HG02943 (cell line): ENCODE data around the gene KSR1.

Experiments
- ATAC-seq: cut with Tn5 transposase; IDR thresholded peaks from one replicate; pipeline ENCODE4 v1.9.1; 2021; ENCODE audit warnings: mild to moderate bottlenecking, low read depth, moderate library complexity; ENCODE audit not compliant: unreplicated experiment

KSR1 gene

GRCh38 chr17:27578718-27579085 lies 122.5 kb downstream of the KSR1 start:
- no peak for ATAC-seq

GRCh38 chr17:27579304-27579703 lies 123.1 kb downstream of the KSR1 start:
- ATAC-seq, result no peak

GRCh38 chr17:27579897-27580321 lies 123.7 kb downstream of the KSR1 start:
- no peak for ATAC-seq

- ATAC-seq, result no peak
These were observed 124.8 kb downstream of the KSR1 start for GRCh38 chr17:27581016-27581415.

- no peak for ATAC-seq
These were observed 126.4 kb downstream of the KSR1 start for GRCh38 chr17:27582696-27583095.

- no peak for ATAC-seq
These were observed 129.0 kb downstream of the KSR1 start for GRCh38 chr17:27585153-27585681.

GRCh38 chr17:27585792-27586191 lies 129.5 kb downstream of the KSR1 start:
- ATAC-seq, result no peak

GRCh38 chr17:27586203-27586721 lies 130.0 kb downstream of the KSR1 start:
- no peak for ATAC-seq

- no peak for ATAC-seq
These were observed 132.1 kb downstream of the KSR1 start for GRCh38 chr17:27588354-27588753.

GRCh38 chr17:27590864-27591263 lies 134.6 kb downstream of the KSR1 start:
- no peak for ATAC-seq

- ATAC-seq, result no peak
These were observed 135.7 kb downstream of the KSR1 start for GRCh38 chr17:27591986-27592385.

- no peak for ATAC-seq
These were observed 137.1 kb downstream of the KSR1 start for GRCh38 chr17:27593232-27593856.

- ATAC-seq, result no peak
These were observed 137.6 kb downstream of the KSR1 start for GRCh38 chr17:27593857-27594255.

- ATAC-seq, result no peak
These were observed 139.0 kb downstream of the KSR1 start for GRCh38 chr17:27595208-27595607.

- no peak for ATAC-seq
These were observed 139.8 kb downstream of the KSR1 start for GRCh38 chr17:27596096-27596495.

GRCh38 chr17:27596566-27597187 lies 140.4 kb downstream of the KSR1 start:
- no peak for ATAC-seq

GRCh38 chr17:27597188-27597580 lies 140.9 kb downstream of the KSR1 start:
- ATAC-seq, result no peak

GRCh38 chr17:27597783-27598320 lies 141.6 kb downstream of the KSR1 start:
- ATAC-seq, result no peak

GRCh38 chr17:27598337-27599050 lies 142.2 kb downstream of the KSR1 start:
- ATAC-seq, result no peak

- ATAC-seq, result no peak
These were observed 144.2 kb downstream of the KSR1 start for GRCh38 chr17:27600471-27600870.
